Measurements from ENCODE around the gene REPS1. TPM values are rescaled to one million over a fixed set of nuclear protein-coding genes. Genes with fewer than 3 reads are reported as not detected.
A peak's percentile ranks its signal among the peaks of the same experiment; 100 is the strongest.
"Not testable (repeated sequence)": the region's sequence is repeated elsewhere in the genome, so short reads cannot be mapped to it uniquely, and the experiment has no call there.

The REPS1 gene
- total RNA-seq, 1 experiment from 2014 or later = 39.0 TPM

DNA sequence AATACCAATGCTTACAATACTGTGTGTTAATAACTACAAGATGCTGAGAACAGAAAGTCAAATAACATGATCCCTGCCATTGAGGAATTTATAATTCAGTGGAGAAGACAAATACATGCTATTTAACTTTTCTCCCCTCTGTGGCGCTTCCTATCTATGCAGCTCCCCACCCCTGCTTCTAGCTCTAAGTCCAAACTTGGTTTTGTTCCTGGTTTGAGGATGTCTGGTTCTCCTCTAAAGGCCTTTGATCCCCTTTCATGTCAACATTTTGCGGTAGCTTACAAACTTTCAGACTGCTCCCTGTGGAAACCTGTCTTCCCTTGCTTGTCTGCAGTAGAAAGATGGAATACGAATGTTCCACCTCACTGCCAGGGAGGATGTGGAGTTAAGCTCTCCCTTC lies 18.4 kb upstream of the REPS1 start:
- DNase-seq (ENCODE audit: low read depth) = no peak

DNA sequence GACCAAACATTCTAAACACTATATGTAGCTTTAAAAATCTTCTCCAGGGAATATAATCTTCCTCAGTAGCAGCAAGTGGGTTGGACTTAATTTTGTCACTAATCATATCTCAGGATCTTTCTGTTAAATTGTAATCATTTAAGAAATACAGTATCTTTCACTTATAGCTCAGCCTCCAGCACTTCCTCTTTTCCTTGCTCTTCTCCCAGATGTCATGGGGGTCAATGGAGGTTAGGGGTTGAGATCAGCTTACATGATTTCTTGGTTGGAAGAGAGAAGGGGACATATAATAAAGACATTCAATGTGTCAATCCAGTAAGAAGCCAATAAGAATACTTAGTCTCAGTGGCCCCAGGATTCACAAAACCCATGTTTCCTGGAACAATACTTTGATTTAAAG lies 15.7 kb upstream of the REPS1 start:
- no peak for DNase-seq (ENCODE audit: low read depth)

DNA sequence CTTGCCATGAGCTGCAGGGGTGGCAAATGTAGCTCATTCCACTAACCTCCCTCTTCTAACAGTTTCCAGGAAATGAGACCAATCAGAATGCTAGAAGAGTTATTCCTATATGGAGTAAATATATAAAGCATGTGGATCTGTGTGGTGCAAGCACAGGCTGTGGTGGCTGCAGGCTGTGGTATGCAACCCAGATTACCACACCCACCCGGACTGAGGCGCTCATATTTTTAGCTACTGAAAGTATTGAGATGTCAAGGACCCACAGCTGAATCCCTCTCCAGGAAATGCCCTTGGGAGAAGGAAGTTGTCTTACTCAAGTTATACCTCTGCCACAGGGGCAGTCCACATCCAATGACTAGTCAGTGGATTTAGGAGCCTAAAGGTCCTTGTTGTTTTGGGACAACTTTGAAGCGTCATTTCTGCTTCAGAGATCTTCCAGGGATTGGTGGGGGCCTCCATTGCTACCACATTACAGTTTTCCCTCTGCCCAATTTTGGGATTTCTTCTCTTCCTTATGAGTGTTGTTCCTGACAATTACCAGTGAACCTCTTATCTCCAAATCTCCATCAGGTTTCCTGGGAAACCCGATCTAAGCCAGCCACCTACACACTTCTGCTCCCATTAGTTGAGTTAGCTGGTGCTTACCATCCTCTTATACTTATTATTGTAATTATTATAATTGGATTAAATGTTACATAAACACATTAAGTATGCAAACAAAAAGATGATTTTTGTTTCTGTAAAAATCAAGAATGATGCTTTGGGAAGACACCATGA lies 12.1 kb upstream of the REPS1 start:
- DNase-seq (ENCODE audit: low read depth) = no peak

DNA sequence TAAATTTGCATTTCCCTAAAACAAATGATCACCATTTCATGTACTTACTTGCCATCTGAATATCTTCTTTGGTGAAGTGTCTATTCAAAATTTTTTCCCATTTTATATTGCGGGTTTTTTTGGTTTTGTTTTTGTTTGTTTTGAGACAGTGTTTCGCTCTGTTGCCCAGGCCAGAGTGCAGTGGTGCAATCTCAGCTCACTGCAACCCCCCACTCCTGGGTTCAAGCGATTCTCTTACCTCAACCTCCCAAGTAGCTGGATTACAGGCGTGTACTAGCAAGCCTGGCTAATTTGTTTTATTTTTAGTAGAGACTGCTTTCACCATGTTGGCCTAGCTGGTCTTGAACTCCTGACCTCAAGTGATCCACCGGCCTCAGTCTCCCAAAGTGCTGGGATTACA lies 9.1 kb upstream of the REPS1 start:
- DNase-seq (ENCODE audit: low read depth) = no peak

DNA sequence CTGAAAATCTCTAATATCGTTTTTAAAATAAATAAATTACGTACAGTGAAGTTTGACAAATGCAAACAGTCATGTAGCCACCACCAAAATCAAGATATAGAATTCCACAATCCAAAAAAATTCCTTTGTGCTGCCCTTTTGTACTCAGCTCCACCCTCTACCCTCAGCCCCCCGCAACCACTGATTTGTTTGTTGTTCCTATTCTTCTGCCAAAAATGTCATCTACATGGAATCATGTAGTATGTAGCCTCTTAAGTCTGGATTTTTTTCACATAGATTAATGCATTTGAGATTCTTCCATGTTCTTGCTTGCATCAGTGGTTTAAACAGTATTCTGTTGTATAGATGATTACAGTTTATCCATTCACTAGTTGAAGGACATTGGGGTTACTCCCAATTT lies 8.5 kb upstream of the REPS1 start:
- DNase-seq (ENCODE audit: low read depth) = no peak

DNA sequence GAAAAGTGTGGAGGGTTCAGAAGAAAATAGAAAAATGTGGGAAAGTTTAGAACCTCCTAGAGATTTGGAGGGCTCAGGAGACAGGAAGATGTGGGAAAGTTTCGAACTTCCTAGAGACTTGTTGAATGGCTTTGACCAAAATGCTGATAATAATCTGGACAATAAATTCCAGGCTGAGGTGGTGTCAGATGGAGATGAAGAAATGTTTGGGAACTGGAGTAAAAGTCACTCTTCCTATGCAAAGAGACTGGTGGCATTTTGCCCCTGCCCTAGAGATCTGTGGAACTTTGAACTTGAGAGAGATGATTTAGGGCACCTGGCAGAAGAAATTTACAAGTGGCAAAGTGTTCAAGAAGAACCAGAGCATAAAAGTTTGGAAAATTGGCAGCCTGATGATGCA lies 5.4 kb upstream of the REPS1 start:
- not testable (repeated sequence) for DNase-seq (ENCODE audit: low read depth)

DNA sequence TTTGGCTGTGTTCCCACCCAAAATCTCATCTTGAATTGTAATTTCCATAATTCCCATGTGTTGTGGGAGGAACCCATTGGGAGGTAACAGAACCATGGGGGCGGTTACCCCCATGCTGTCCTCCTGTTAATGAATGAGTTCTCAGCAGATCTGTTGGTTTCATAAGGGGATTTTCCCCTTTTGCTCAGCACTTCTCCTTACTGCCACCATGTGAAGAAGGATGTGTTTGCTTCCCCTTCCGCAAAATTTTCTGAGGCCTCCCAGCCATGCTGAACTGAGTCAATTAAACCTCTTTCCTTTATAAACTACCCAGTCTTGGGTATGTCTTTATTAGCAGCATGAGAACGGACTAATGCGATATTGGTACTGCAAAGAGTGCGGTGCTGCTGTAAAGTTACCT lies 4.9 kb upstream of the REPS1 start:
- not testable (repeated sequence) for DNase-seq (ENCODE audit: low read depth)

DNA sequence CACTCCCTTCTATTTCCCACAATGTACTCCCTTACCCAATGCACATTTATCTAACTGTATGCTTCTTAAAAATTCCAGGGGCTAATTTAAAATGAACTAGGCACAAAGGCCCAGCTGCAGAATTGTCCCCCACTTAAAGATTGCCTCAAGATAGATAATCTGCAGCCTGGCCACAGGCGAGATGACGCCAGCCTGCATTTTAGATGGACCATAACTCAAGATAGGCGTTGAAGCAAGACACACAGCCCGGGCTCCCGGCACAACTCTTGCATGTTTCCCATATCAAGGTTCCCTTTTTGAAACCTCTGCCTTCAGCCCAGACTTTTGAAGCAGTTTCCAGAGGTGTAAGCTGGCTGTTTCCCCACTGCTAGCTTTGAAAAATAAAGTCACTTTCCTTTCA lies 3.2 kb upstream of the REPS1 start:
- DNase-seq (ENCODE audit: low read depth) = no peak

DNA sequence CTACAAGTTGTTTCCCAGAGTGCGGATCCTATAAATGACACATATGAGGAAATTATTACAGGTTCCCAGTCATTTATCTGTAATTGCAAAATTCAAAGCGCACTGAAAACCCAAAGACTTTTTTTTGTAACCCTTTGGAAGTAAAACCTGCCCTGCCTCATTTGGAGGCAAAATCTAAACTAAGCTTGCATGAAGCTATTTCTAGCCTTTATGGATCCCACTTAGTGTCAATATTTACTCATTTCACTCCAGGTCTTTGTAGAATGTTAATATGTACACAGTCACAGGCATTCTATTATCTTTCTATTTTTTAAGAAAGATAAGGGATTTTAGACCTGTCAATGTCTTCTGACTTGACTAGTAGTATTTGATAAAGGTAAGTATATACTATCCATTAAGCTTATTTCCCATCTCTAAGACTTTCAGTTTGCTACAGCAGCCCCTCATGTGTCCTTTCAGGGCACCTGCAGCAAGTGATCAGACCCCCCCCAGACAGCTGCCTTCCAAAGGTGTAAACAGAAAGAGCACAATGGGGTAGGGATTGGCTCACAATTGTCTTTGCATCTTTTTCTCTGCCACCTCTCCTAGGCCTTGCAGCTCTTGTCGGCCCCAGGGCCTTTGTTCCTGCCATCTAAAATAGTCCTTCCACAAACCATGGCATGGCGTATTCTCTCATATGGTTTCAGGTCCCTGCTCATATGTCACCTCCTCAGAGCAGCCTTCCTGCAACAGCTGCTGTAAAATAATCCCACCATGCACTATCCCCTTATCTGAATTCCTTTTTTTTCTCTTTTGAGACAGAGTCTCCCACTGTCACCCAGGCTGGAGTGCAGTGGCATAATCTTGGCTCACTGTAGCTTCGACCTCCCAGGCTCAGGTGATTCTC lies 1.3 kb upstream of the REPS1 start:
- DNase-seq (ENCODE audit: low read depth) = no peak

DNA sequence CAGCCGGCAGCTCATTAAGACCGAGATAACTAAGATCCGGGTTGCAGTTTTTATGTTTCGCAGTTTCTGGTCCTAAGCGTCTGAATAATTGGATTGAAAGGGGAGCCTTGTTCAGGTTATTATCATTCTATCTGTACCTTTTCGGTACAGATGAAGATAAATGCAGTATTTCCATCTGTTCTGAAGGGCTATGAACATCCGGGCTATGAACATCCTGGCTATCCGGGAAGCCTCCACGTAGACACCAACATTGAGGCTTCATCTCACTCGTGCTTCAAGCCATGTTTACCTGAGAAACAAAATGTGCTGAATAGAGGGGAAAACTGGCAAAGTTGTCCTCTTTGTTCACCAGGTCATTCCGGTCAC lies 399 bp upstream of the REPS1 start:
- DNase-seq (ENCODE audit: low read depth) = no peak

DNA sequence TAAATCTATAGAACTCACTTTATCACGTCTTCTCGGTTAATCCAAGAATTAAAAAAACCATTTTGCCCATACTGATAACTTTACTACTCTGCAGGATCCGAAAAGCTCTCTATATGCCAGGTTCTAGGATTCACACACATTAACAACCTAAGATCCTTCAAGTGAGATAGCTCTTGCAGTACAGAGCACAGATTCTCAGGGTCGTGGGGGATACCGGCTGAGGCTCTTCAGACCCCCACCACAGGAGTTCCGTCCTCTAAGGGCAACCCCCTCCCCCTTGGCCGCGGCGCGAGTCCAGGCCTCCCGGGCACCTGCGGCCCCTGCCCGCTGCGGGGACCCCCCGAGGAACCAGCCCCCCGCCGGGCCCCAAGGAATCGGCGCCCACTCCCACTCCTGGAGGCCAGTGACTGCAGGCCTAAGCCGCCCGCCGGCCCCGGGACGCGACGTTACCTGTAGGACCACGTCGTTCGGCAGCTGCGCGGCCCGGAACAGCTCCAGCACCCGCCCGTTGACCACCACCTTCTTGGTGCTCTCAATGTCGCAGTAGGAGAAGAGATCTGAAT lies 892 bp downstream of the REPS1 start:
- no peak for DNase-seq (ENCODE audit: low read depth)

DNA sequence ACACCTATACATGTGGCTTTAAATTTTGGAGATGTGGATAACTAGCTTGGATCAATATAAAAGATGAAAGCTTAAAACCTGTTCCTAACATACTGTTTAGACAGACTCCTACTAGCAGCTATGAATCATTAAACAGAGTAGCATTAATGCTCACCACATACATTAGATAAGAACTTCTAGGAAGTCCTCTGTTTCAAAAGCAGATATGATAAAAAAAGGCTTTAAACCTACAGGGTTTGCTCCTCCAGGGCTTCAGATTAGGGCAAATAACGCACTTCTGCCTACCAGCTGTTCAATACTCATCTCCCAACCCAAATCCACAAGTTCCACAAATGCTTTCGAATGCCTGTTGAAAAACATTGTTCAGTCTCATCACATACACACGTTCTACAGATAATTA lies 1.5 kb downstream of the REPS1 start:
- DNase-seq (ENCODE audit: low read depth) = peak; percentile 31

DNA sequence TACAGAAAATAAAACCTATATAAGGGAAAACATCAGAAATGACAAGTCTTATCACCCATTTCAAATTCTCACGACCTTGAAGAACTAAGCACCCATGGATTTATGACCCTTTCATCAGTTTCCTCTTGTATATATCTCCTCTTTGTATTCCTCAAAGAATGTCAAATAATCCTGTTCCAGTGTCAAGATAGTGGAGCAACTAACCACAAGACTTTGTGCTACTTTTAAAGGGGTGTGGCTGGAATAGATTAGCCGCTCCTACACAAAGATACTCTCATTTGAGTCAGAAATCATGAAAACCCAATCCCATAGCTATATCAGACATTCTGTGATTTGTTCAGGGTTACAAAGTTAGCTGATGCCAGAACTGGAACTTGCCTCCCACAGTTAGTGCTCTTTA lies 6.6 kb downstream of the REPS1 start:
- DNase-seq (ENCODE audit: low read depth) = no peak

DNA sequence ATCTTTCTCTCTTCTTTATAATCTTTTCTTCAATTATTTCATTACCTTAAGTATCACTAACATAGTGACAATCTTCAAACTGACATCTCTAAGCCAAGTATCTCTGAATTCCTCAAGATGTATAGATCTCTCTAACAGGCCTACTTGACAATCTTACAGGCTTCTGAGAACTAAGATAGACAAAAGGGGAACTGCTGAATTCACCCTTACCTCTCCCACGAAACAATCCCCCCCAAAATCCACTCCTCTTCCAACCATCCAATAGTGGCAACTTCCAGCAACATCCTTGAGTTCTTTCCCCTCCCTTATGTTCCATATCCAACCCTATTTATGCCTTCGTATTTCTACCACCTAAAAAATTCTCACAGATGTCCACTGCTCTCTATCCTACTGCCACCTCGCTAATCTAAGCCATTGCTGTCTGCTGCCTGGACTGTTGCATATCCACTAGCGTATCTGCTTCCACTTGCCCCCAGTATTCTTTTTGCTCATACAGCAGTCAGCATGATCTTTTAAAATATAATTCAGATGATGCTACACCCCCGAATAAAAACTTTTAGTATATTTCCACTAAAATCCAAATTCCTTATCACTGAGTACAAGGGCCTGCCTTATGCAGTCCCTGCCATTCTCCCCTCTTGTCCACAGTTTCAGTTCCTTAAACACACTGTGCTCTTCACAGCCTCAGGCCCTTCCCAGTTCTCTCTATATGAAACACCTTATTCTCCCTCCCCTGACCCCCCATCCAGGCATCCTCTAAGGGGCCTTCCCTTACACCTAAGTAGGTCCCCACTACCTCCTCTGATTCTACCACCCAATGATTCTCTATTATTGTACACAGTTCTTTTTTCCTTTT lies 8.0 kb downstream of the REPS1 start:
- DNase-seq (ENCODE audit: low read depth) = no peak

DNA sequence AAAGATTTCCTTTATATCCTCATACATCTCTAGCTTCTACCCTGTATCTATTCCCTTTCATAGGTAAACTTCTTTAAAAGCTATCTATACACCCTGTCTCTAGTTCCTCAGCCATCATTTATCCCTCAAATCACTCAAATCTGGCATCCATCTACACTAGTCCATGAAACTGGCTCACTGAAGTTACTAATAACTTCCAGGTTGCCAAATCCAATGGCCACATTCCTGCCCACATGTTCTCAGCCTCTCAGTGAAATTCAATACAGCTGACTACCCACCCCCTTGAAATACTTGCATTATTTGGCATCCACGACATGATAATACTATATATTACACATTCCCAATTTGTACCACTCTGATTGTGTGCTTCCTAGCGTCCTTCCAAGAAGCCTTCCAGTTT lies 8.7 kb downstream of the REPS1 start:
- no peak for DNase-seq (ENCODE audit: low read depth)

DNA sequence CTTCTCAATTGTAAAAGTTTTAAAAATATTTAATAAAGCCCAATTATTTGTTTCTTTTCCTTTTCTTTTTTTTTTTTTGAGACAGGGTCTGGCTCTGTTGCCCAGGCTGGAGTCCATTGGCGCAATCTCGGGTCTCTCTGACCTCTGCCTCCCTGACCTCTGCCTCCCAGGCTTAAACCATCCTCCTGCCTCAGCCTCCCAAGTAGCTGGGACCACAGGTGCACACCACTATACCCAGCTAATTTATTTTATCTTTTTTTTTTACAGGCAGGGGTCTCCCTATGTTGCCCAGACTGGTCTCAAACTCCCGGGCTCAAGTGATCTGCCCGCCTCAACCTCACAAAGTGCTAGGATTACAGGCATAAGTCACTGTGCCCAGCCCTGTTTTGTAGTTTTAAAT lies 9.8 kb downstream of the REPS1 start:
- DNase-seq (ENCODE audit: low read depth) = no peak

DNA sequence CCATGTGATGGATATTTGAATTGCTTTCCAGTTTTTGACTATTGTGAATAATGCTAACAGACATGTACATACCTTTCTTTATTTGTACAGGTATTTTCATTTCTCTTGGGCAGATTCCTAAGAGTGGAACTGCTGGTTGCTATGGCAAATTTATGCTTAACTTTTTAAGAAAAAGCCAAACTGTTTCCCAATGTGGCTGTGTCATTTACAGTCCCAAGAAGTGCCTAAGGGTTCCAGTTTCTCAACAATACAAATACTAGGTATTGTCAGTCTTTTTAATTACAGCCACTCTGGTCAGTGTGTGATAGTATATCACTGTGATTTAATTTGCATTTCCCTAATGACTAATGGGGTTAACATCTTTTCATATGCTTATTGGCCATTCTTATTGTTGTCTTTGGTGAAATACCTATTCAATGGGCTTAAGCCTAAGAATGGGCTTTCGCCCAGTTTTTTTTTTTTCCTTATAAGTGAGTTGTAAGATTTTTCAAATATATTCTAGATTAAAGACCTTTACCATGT lies 10.3 kb downstream of the REPS1 start:
- no peak for DNase-seq (ENCODE audit: low read depth)

DNA sequence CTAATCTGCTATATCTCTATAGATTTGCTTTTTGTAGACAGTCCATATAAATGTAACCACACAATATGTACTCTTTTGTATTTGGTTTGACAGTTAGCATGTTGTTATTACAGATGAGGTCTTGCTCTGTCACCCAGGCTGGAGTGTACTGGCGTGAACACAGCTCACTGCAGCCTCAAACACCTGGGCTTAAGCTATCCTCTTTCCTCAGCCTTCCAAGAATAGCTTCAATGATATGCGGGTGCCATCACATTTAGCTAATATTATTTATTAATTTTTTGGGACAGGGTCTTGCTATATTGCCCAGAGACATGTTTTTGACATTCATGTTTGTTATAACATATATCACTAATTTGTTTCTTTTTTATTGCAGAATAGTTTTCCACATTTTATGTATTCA lies 10.8 kb downstream of the REPS1 start:
- DNase-seq (ENCODE audit: low read depth) = no peak

DNA sequence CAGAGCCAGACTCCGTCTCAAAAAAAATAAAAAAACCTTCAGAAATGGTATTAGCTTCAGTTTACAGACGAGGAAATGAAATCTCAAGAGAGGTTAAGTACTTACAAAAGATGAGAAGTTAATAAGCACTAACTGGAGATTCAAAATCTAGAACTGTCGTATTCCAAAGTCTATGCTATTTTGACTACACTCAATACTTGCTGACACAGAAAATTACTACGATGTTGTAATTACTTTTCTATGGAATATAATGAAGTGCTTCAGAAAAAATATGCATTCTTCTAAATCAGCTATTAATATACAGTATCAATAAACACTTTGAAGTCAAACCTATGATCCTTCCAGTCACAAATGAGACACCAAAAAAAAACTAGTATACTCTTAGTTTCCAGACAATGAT lies 12.2 kb downstream of the REPS1 start:
- no peak for DNase-seq (ENCODE audit: low read depth)

DNA sequence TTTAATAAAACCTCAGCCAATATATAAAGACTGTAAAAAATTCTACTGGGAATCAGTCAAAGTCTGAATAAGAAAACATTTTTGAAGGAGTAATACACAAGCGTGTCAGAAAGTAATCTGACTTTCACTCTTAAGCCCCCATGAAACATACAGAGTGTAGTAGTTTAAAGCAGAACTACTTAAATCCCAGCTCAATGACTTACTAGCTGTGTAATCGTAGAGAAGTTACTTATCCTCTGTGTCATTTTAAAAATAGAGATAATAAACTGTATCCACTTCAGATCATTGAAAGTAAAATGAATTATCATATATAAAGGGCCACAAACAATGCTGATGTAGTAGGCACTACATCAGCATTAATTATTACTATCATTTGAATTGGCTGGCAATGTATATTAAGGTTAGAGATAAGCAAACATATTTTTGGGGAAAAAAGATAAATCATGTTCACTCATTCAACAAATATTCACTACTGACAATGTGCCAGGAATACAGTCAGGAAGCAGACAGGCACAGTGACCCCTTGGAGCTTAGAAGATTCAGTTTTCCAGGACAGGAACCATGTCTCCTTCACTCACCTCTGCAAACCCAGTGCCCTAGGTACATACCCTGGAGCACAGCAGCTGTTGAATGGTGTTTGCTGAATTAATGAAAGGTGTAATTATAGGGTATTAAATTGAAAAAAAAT lies 14.4 kb downstream of the REPS1 start:
- peak; percentile 85 for DNase-seq (ENCODE audit: low read depth)

DNA sequence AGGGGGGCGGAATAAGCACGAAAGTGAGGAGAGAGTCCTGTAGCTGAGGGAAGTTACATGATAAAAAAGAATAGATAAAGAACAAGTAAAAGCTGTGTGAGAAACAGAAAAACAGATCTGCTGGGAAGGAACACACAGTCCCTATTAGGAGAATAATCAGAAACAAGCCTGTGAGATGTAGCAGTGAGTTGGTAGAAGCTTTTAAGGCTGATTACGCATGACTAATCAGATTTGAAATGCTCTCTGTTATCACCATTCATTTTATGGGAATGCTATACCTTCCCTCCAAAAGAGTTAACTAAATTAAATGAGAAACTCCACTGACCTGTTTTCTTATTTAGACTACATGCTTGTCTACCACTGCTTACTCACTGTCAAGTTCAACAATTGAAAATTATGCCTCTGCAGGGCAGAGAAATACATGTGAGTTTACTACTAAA lies 15.8 kb downstream of the REPS1 start:
- peak; percentile 77 for DNase-seq (ENCODE audit: low read depth)
